Neural cell (in vitro differentiated cells): ENCODE measurements around the gene PTK7. TPM values are rescaled to one million over a fixed set of nuclear protein-coding genes. Genes with fewer than 3 reads are reported as not detected.

Source experiments
- H2AFZ ChIP-seq: fragments of 200-600, 300-800 bp; sonication (generic), shearing (Covaris generic); 2 replicates; pipeline ENCODE4 v1.6.0; 2014; ENCODE audit warnings: low read depth, mild to moderate bottlenecking, antibody characterized with exemption, low read length, moderate library complexity
- H3F3A ChIP-seq: fragments of 200-600 bp; shearing (Covaris generic); 2 replicates; pipeline ENCODE4 v1.6.1; 2016; ENCODE audit warnings: mild to moderate bottlenecking, moderate library complexity, mixed read lengths, antibody characterized with exemption, low read length; ENCODE audit not compliant: insufficient read depth, poor library complexity, severe bottlenecking
- H3K27ac ChIP-seq: fragments of 200-600, 300-800 bp; sonication (generic), shearing (Covaris generic); 2 replicates; pipeline ENCODE4 v1.5.1; 2014; ENCODE audit warnings: mild to moderate bottlenecking, low read length, moderate library complexity
- H3K27me3 ChIP-seq: fragments of 300-800, 200-600 bp; sonication (generic), shearing (Covaris generic); 2 replicates; pipeline ENCODE4 v1.6.0; 2014; ENCODE audit warnings: mild to moderate bottlenecking, low read depth, low read length, moderate library complexity; ENCODE audit not compliant: insufficient read depth
- H3K36me3 ChIP-seq: fragments of 300-800, 200-600 bp; sonication (generic), shearing (Covaris generic); 2 replicates; pipeline ENCODE4 v1.5.1; 2014; ENCODE audit warnings: mild to moderate bottlenecking, antibody characterized with exemption, low read length, moderate library complexity; ENCODE audit not compliant: insufficient read depth
- H3K4me2 ChIP-seq: fragments of 300-800, 200-600 bp; sonication (generic), shearing (Covaris generic); 2 replicates; pipeline ENCODE4 v1.6.0; 2014; ENCODE audit warnings: mild to moderate bottlenecking, low read length
- H3K4me3 ChIP-seq: fragments of 300-800, 200-600 bp; sonication (generic), shearing (Covaris generic); 2 replicates; pipeline ENCODE4 v1.5.1; 2014; ENCODE audit warnings: mild to moderate bottlenecking, low read length, moderate library complexity
- H3K79me2 ChIP-seq: fragments of 200-600 bp; shearing (Covaris generic); replicated peaks from 2 replicates; pipeline ENCODE4 v1.6.0; 2014; ENCODE audit warnings: mild to moderate bottlenecking, low read length, moderate library complexity; ENCODE audit not compliant: insufficient read depth
- H3K9ac ChIP-seq: fragments of 300-800, 200-600 bp; sonication (generic), shearing (Covaris generic); 2 replicates; pipeline ENCODE4 v1.6.1; 2016; ENCODE audit warnings: mild to moderate bottlenecking, low read length, mixed read lengths
- H3K9me2 ChIP-seq: fragments of 200-600 bp; shearing (Covaris generic); 2 replicates; pipeline ENCODE4 v1.6.1; 2016; ENCODE audit warnings: mild to moderate bottlenecking, low read length, mixed read lengths; ENCODE audit not compliant: insufficient read depth
- H3K9me3 ChIP-seq: fragments of 200-600, 300-800 bp; sonication (generic), shearing (Covaris generic); 2 replicates; pipeline ENCODE4 v1.6.1; 2016; ENCODE audit warnings: mild to moderate bottlenecking, mixed run types, low read length, moderate library complexity, mixed read lengths
- H4K20me1 ChIP-seq: fragments of 200-600 bp; shearing (Covaris generic); 2 replicates; pipeline ENCODE4 v1.6.1; 2016; ENCODE audit warnings: mild to moderate bottlenecking, mixed run types; ENCODE audit not compliant: insufficient read depth
- CTCF ChIP-seq: fragments of 450-650 bp; IDR thresholded peaks from 2 replicates; pipeline ENCODE4 v1.5.1; 2014; ENCODE audit warnings: antibody characterized with exemption, mild to moderate bottlenecking, moderate library complexity; ENCODE audit not compliant: poor library complexity, severe bottlenecking
- EP300 ChIP-seq: fragments of 450-650 bp; conservative IDR thresholded peaks from 2 replicates; pipeline ENCODE4 v1.6.1; 2014; ENCODE audit warnings: antibody characterized with exemption, mild to moderate bottlenecking, moderate library complexity; ENCODE audit not compliant: poor library complexity, severe bottlenecking
- EZH2 ChIP-seq: fragments of 200-600, 300-800 bp; shearing (Covaris generic), sonication (generic); IDR thresholded peaks from 2 replicates; pipeline ENCODE4 v1.6.1; 2014; ENCODE audit warnings: antibody characterized with exemption, low read length, borderline replicate concordance, mild to moderate bottlenecking; ENCODE audit not compliant: insufficient read depth, poor library complexity, severe bottlenecking
- MXI1 ChIP-seq: fragments of 450-650 bp; conservative IDR thresholded peaks from 2 replicates; pipeline ENCODE4 v1.6.1; 2014; ENCODE audit warnings: antibody characterized with exemption, mild to moderate bottlenecking; ENCODE audit not compliant: poor library complexity, severe bottlenecking
- POLR2AphosphoS5 ChIP-seq: IDR thresholded peaks from 2 replicates; pipeline ENCODE4 v1.6.1; 2012
- RAD21 ChIP-seq: fragments of 450-650 bp; conservative IDR thresholded peaks from 2 replicates; pipeline ENCODE4 v1.6.1; 2014; ENCODE audit warnings: antibody characterized with exemption, mild to moderate bottlenecking, moderate library complexity
- REST ChIP-seq: IDR thresholded peaks from 2 replicates; pipeline ENCODE4 v1.6.1; 2012; ENCODE audit warnings: borderline replicate concordance
- SMC3 ChIP-seq: fragments of 450-650 bp; conservative IDR thresholded peaks from 2 replicates; pipeline ENCODE4 v1.6.1; 2014; ENCODE audit warnings: antibody characterized with exemption, mild to moderate bottlenecking, moderate library complexity; ENCODE audit not compliant: poor library complexity
- TAF1 ChIP-seq: IDR thresholded peaks from 2 replicates; pipeline ENCODE4 v1.6.1; 2012; ENCODE audit warnings: low read depth
- polyA plus RNA-seq: library from polyadenylated mRNA; depleted of rRNA; stranded (reverse); fragments of >200 nt; gene quantifications from 2 replicates; pipeline ENCODE4 v1.2.3, GENCODE V29; 2014

The PTK7 gene
- polyA plus RNA-seq, 1 donor from 2014 or later = 32.5 TPM

GRCh38 chr6:43159599-43159998, 83.5 kb downstream of the PTK7 start:
- Histone ChIP-seq H2AFZ (no peak overlapping the region), H3K4me2 (no peak overlapping the region), H3K27me3 (no peaks in the 10 kb centered on the region)

GRCh38 chr6:43163899-43164298, 87.8 kb downstream of the PTK7 start:
- Histone ChIP-seq H3K9me3 (no peaks in the 10 kb centered on the region), H3F3A (no peaks in the 10 kb centered on the region), H3K36me3 (no peaks in the 10 kb centered on the region), H3K9me2 (no peaks in the 10 kb centered on the region), H2AFZ (no peak overlapping the region), H3K79me2 (no peaks in the 10 kb centered on the region), H3K4me3 (no peak overlapping the region), H3K9ac (no peak overlapping the region), H3K27ac (no peak overlapping the region), H3K4me2 (no peak overlapping the region), H4K20me1 (no peaks in the 10 kb centered on the region), H3K27me3 (no peaks in the 10 kb centered on the region)
- TF ChIP-seq TAF1 = no peak
- TF ChIP-seq CTCF = no peak

More at GRCh38 chr6:43159599-43159998, 83.5 kb downstream of the PTK7 start:
- no peak overlapping the region for H3K4me3 ChIP-seq
- no peaks in the 10 kb centered on the region for H3K36me3 ChIP-seq
- H4K20me1 ChIP-seq = no peaks in the 10 kb centered on the region
- TF ChIP-seq TAF1 (no peak), SMC3 (no peak), RAD21 (no peak), EZH2 (no peak), EP300 (no peak), REST (no peak), MXI1 (no peak), POLR2AphosphoS5 (no peak), CTCF (no peak)
- no peaks in the 10 kb centered on the region for H3K9me3 ChIP-seq
- H3K27ac ChIP-seq = no peak overlapping the region
- H3K79me2 ChIP-seq = no peaks in the 10 kb centered on the region
- no peaks in the 10 kb centered on the region for H3F3A ChIP-seq
- no peaks in the 10 kb centered on the region for H3K9me2 ChIP-seq
- no peak overlapping the region for H3K9ac ChIP-seq
